Endothelial cell (in vitro differentiated cells): Measurements from ENCODE around the gene ZMIZ1. TPM values are rescaled to one million over a fixed set of nuclear protein-coding genes. Genes with fewer than 3 reads are reported as not detected.

Experiments
- DNase-seq: peaks from one replicate; pipeline ENCODE4 v3.0.0; 2021; ENCODE audit warnings: low spot score
- H3K27ac Mint-ChIP-seq: one replicate; pipeline ENCODE4 v1.8.0; 2021; ENCODE audit warnings: mixed read lengths, inconsistent platforms; ENCODE audit not compliant: unreplicated experiment
- H3K27me3 Mint-ChIP-seq: one replicate; pipeline ENCODE4 v1.8.0; 2021; ENCODE audit warnings: mild to moderate bottlenecking, moderate library complexity, mixed read lengths, inconsistent platforms; ENCODE audit not compliant: unreplicated experiment
- H3K36me3 Mint-ChIP-seq: one replicate; pipeline ENCODE4 v1.8.0; 2021; ENCODE audit warnings: mild to moderate bottlenecking, low read depth, mixed read lengths, inconsistent platforms; ENCODE audit not compliant: unreplicated experiment
- H3K4me1 Mint-ChIP-seq: one replicate; pipeline ENCODE4 v1.8.0; 2021; ENCODE audit warnings: mild to moderate bottlenecking, mixed read lengths, inconsistent platforms; ENCODE audit not compliant: unreplicated experiment
- H3K4me3 Mint-ChIP-seq: one replicate; pipeline ENCODE4 v1.8.0; 2021; ENCODE audit warnings: mild to moderate bottlenecking, mixed read lengths, inconsistent platforms; ENCODE audit not compliant: unreplicated experiment
- H3K9me3 Mint-ChIP-seq: one replicate; pipeline ENCODE4 v1.8.0; 2021; ENCODE audit warnings: mixed read lengths, inconsistent platforms; ENCODE audit not compliant: unreplicated experiment
- total RNA-seq: library from RNA; stranded (reverse); fragmentation: NEBNext Ultra II Directional; extraction: Animal tissue kit (Norgen Biotek cat#: 25700); gene quantifications from one replicate; pipeline ENCODE4 v1.2.1, GENCODE V29; 2021; ENCODE audit not compliant: unreplicated experiment
- TF ChIP-seq, protein P1 (sequence below): fragments of 200-600 bp; sonication (generic); IDR thresholded peaks from one replicate; pipeline ENCODE4 v1.5.0; 2021; ENCODE audit warnings: antibody characterized with exemption; ENCODE audit not compliant: unreplicated experiment

ZMIZ1 gene
- total RNA-seq, 1 donor from 2014 or later, result 102 TPM

DNA sequence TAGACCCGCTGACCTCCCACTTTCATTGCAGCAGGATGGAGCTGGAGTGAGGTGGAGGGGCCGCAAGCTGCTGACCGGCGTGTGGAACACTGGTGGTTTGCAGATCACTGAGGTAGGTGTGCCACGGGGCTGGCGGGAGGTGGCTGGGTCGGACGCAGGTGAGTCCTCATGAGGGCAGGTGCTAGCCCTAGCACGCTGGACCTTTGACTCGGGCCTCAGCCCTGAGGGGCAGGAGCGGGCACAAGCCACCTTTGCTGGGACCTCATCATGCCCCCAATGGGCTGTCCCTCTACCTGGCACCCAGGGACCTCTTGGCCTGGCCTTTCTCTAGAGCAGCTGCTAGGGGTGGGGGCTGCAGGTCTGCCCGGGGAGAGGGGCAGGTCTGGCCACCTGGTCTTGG, 93.3 kb downstream of the ZMIZ1 start:
- Mint-ChIP-seq H3K27ac (no peak overlapping the region), H3K9me3 (no peaks in the 10 kb centered on the region), H3K4me1 (peaks cover 3% of the 10 kb centered on the region), H3K36me3 (peaks cover 22% of the 10 kb centered on the region), H3K27me3 (peaks cover 22% of the 10 kb centered on the region), H3K4me3 (no peak overlapping the region)
- no peak for DNase-seq
- TF ChIP-seq, protein P1, sequence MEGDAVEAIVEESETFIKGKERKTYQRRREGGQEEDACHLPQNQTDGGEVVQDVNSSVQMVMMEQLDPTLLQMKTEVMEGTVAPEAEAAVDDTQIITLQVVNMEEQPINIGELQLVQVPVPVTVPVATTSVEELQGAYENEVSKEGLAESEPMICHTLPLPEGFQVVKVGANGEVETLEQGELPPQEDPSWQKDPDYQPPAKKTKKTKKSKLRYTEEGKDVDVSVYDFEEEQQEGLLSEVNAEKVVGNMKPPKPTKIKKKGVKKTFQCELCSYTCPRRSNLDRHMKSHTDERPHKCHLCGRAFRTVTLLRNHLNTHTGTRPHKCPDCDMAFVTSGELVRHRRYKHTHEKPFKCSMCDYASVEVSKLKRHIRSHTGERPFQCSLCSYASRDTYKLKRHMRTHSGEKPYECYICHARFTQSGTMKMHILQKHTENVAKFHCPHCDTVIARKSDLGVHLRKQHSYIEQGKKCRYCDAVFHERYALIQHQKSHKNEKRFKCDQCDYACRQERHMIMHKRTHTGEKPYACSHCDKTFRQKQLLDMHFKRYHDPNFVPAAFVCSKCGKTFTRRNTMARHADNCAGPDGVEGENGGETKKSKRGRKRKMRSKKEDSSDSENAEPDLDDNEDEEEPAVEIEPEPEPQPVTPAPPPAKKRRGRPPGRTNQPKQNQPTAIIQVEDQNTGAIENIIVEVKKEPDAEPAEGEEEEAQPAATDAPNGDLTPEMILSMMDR, result no peak

DNA sequence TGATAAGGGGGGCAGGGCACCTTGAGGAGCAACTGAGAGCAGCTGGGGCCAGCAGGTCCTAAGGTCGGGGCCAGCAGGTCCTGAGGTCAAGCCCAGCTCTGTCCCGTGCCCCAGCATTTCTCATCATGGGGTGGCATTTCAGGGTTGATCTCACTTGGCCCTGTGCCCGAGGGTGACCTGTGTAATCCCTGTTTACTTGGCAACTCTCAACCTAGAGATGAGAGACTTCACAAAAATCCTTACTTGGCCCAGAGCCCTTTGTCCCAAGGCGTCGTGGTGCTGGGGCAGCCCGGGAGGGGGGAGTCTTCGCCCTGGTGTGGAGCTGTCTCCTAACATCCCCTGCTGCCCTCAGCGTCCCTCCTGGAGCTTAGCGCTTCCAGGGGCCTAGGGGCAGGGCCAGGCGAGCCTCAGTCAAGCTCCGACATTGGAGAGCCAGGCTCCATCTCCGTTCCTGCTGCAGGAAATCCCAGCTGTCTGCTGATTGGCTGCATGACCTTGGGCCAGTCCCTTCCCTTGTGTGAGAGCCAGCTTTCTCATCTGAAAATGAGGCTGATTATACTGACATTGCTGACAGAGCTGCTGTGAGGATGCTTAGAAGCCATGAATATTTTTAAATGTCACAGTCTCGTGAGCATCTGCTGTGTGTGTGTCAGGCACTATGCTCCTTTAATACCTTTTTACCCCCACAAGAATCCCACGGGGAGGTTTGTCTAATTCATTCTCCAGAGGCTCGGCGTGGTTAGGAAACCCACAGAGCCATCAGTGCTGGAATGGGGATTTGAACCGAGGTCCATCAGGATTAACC, 94.3 kb downstream of the ZMIZ1 start:
- H3K9me3 Mint-ChIP-seq, result no peaks in the 10 kb centered on the region
- TF ChIP-seq, protein P1, result no peak
- H3K36me3 Mint-ChIP-seq, result peaks cover 24% of the 10 kb centered on the region
- H3K27me3 Mint-ChIP-seq, result peaks cover 25% of the 10 kb centered on the region
- H3K4me3 Mint-ChIP-seq, result no peak overlapping the region
- H3K4me1 Mint-ChIP-seq, result no peaks in the 10 kb centered on the region
- no peak overlapping the region for H3K27ac Mint-ChIP-seq
- no peak for DNase-seq

DNA sequence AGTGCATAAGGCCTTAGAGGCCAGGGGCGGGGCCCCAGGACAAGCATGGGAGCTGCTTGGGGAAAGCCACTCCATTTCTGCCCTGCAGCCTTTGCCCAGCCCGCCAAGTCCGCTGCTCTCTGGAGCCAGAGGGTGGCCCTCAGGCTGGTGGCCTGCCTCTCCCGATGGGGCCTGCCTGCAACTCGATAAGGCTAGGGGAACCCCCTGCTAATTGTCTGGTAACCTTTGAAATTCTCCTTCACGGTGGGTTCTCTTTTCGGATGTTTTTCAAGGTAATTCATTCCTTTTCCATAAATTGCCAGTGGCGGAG, 94.9 kb downstream of the ZMIZ1 start:
- H3K36me3 Mint-ChIP-seq, result peaks cover 24% of the 10 kb centered on the region

DNA sequence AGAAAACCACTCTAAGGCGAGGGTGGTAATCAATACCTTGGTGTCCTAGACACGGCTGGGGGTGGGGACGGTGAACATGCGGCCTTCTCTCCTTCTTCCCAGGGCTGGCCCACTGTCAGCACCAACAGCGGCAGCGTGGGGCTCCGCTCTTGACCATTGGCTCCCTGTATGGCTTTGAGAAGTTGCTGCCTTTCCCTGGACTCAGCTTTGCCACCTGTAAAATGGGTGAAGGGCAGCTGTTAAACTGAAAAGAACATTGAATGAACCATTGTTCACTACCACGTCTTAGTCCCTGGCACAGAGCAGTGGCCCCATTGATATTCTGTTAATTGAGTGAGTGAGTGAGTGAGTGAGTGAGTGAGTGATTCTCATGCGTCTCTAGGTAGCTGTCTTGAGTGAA, 95.3 kb downstream of the ZMIZ1 start:
- H3K27me3 Mint-ChIP-seq, result peaks cover 27% of the 10 kb centered on the region
- TF ChIP-seq, protein P1, result no peak
- H3K4me1 Mint-ChIP-seq, result no peaks in the 10 kb centered on the region
- no peaks in the 10 kb centered on the region for H3K9me3 Mint-ChIP-seq
- peaks cover 24% of the 10 kb centered on the region for H3K36me3 Mint-ChIP-seq
- no peak for DNase-seq
- no peak overlapping the region for H3K4me3 Mint-ChIP-seq
- peak overlapping the region; percentile 31 for H3K27ac Mint-ChIP-seq

More for the DNA sequence above, 94.9 kb downstream of the ZMIZ1 start:
- no peak for DNase-seq
- no peaks in the 10 kb centered on the region for H3K9me3 Mint-ChIP-seq
- no peak overlapping the region for H3K27ac Mint-ChIP-seq
- no peak overlapping the region for H3K4me3 Mint-ChIP-seq
- TF ChIP-seq, protein P1, result no peak
- H3K27me3 Mint-ChIP-seq, result peaks cover 27% of the 10 kb centered on the region
- H3K4me1 Mint-ChIP-seq, result no peaks in the 10 kb centered on the region

DNA sequence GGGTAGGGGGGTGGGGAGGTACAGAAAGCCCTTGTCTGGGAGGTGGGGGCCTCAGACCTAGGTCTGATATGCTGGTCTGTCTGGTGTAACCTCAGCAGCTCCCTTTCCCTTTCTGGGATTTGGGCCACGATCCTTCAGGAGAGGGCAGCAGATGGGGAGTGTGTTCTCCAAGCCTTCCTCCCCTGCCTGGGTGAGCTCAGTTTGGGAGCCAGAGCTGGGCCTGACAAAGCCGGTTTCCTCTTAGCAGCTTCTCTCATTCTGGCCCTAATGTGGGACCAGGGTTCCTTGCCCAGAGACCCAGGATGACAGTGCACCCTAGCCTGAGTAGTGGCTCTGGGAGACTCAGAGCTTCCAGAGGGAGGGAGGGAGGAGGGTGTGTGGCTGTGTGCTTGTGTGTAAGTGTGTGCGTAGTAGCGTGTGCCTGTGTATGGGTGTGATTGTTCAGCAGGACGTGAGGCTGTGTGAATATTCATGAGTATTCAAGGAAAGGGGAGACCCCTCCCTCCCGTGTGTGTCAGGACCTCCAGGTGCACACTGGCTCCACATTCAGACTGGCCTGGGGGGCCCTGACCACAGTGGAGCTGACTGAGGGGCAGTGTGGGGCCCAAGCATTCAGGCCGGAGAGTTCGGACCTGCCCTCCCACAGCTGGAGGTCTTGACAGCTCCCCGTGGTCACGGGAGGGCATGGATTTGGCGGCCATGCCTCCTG, 96.5 kb downstream of the ZMIZ1 start:
- Mint-ChIP-seq H3K27ac (no peak overlapping the region), H3K36me3 (peaks cover 28% of the 10 kb centered on the region), H3K27me3 (peaks cover 27% of the 10 kb centered on the region), H3K4me1 (no peaks in the 10 kb centered on the region), H3K4me3 (no peak overlapping the region), H3K9me3 (no peaks in the 10 kb centered on the region)
- TF ChIP-seq, protein P1, result no peak
- no peak for DNase-seq
